Putamen (tissue), 1 donor: ENCODE results near the gene RPA3.
A peak's percentile ranks its signal among the peaks of the same experiment; 100 is the strongest.

Experiments
- DNase-seq: peaks from one replicate; pipeline ENCODE4 v3.0.0-alpha.2; 2016; ENCODE audit warnings: low spot score

Gene RPA3

GRCh38 chr7:7653593-7654187, 64.7 kb downstream of the RPA3 start:
- no peak for DNase-seq

DNA sequence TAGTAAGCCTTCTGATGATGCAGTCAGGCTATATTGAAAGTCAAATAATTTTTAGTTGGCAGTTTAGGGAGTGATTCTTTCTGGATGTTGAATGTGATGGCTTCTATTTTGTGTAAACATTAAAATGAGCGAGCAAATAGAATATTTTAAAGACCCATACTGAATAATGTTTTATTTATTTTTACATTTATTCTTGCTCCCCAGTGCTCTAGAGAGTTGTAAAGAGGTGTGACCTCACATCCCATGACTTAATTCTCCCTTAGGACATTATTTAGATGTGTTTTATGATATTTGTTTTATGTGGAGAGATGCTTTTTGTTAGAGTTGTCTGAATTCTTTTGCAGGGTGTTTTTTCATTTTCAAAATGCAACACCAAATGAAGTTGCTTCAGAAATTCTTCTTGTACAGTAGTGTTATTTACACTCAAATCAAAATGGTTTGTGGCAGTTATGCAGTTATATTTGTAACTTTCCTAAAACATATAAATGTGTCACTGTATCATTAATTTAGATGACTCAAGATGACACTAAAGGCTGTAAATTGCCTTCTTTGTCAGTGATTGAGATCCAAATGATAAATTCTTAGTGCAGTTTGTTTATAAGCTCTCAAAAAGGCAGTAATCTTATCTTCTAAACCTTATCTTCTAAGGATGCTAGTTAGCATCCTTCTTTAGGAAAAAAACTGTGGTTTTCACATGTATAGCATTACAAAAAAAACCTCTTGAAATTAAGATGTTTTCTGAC, 65.4 kb downstream of the RPA3 start:
- no peak for DNase-seq

GRCh38 chr7:7651479-7651878, 66.9 kb downstream of the RPA3 start:
- DNase-seq, result no peak

- no peak for DNase-seq
Measured at GRCh38 chr7:7650682-7651206, 67.7 kb downstream of the RPA3 start.

DNA sequence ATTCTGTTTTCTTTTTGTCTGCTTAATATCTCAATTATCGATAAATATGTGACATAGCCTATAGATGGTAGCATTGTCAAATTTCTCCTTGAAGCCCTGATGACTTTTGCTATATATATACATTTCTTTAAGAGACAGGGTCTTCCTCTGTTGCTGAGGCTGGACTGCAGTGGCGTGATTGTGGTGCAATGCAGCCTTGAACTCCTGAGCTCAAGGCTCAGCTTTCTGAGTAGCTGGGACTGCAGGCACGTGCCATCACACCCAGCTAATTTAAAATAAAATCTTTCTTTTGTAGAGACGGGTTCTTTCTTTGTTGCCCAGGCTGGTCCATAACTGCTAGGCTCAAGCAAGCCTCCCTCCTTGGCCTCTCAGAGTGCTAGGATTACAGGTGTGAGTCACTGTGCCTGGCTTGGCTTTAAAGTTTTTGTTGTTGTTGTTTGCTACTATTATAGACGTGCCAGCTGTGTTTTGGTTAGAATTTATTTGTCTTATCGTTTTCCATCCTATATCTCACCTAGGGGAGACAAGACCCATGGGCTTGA, 70.8 kb downstream of the RPA3 start:
- no peak for DNase-seq

- no peak for DNase-seq
Measured at GRCh38 chr7:7642081-7642480, 76.3 kb downstream of the RPA3 start.

- no peak for DNase-seq
Measured at GRCh38 chr7:7641129-7641663, 77.2 kb downstream of the RPA3 start.

DNA sequence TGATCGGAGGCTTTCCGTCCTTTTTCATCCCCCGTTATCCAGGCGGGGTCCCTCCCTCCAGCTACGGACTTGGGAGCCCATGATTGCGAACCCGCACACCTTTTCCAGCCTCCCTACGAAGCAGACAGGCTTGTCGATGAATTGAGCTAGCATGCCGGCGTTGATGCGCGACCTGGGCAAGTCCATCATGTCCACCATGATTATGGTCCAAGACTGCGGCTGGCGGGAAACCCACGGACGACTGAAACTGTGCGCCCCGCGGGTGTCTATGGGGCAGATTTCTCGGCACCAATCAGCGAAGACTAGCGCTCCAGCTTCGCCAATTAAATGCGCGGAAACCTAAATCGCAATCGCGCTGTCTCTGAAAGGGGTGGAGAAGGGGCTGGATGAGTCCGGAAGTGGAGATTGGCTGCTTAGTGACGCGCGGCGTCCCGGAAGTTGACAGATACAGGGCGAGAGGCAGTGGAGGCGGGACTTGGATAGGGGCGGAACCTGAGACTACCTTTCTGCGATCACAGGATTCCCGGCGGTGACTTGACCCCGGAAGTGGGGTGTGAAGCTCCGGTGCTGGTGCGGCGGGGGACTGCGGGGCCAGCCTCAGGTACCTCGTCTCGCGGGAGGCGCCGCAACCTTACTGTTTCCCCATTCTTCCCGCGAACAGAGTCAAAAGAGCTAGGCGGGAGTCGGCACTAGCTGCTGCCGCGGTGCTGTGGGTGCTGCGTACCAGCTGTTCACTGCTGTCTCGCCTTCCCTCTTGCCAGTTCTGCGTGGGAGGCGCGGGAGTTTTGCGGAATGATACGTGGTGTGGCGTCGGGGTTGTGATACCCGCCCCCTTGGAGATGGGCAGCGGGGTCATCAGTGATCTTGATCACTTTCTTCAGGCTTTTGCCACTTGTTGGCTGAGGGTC, 77.9 kb downstream of the RPA3 start, which contains the start of gene UMAD1:
TSS of gene UMAD1 (plus strand) at position 532 of the 908 bp plus-strand sequence. CDS start 32,620 bp downstream, outside the sequence.
- DNase-seq, result peak; percentile 99

- DNase-seq, result no peak
Measured at GRCh38 chr7:7639847-7640220, 78.6 kb downstream of the RPA3 start.

GRCh38 chr7:7639421-7639820, 79.0 kb downstream of the RPA3 start:
- peak; percentile 48 for DNase-seq

DNA sequence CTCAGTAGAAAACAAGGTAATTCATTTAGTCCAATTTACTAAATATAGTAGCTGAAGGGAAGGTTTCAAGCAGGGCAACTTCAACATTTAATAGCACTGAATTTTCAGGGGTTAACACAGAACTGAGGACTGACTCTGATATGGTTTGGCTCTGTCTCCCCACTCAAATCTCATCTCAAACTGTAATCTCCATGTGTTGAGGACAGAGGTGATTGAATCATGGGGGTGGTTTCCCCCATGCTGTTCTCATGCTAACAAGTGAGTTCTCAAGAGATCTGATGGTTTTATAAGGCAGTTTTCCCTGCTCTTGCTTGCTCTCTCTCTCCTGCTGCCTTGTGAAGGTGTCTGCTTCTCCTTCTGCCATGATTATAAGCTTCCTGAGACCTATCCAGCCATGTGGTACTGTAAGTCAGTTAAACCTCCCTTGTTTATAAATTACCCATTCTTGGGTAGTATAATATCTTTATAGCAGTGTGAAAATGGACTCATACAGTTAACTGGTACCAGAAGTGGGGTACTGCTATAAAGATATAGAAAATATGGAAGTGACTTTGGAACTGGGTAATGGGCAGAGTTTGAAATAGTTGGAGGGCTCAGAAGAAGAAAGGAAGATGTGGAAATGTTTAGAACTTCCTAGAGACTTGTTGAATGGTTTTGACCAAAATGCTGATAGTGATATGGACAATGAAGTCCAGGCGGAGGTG, 87.6 kb downstream of the RPA3 start:
- DNase-seq, result no peak

- DNase-seq, result no peak
Measured at GRCh38 chr7:7628476-7628875, 89.9 kb downstream of the RPA3 start.

GRCh38 chr7:7620644-7621210, 97.7 kb downstream of the RPA3 start:
- DNase-seq, result no peak

DNA sequence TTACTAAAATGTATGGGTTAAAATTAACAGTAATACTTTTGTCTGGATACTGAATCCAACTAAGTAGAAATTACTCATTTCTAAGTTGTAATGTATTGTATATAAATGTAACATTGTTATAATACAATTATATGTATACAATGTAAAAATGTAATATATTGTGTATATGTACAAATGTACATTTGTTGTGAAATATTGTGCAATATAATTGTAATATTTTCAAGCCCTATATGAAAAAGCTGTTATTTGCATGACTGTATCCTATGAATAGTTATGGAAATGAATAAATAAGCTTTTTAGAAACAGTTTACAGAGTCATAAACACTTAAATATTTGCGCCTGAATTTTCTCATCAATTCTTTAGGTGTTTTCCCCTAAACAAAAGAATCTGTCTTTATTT, 98.2 kb downstream of the RPA3 start:
- DNase-seq, result no peak

- no peak for DNase-seq
Measured at GRCh38 chr7:7618410-7618809, 100.0 kb downstream of the RPA3 start.

GRCh38 chr7:7617550-7617949, 100.9 kb downstream of the RPA3 start:
- DNase-seq, result no peak

- DNase-seq, result peak; percentile 40
Measured at GRCh38 chr7:7614018-7614741, 104.2 kb downstream of the RPA3 start.

DNA sequence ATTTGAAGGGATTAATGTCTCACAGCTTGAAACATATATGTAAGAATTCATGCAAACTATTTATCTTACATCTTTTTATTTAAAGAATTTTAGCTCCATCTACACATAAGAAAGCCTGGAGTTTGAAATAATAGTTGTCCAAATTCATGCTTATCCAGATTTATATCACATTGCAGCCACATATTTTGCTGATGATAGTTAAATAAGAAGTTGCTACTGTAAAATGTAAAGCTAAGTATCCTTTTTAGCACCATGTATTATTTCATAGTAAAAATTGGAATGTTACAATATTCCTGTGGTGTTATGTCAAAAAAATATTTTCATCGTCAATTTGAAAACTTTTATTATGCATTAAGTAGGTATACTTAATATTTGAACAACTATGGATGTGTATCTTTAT, 105.2 kb downstream of the RPA3 start:
- no peak for DNase-seq

DNA sequence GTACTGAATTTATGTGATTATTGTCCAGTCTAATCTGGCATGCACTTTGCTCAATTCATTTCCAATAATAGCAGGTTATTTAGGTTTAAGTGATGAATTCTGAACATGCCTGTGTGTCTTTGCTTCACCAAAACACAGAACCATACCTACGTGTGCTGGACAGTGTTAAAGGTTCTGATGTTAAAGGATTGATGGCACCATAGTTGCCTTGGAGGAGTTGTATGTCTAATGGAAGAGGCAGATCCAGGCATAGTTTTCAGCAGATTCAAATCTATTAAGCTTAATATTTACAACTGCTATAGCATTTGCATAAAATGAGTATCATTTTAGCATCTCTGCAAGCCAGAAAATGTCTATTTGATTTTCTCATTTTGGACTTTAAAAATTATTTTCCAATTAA, 105.9 kb downstream of the RPA3 start:
- no peak for DNase-seq

DNA sequence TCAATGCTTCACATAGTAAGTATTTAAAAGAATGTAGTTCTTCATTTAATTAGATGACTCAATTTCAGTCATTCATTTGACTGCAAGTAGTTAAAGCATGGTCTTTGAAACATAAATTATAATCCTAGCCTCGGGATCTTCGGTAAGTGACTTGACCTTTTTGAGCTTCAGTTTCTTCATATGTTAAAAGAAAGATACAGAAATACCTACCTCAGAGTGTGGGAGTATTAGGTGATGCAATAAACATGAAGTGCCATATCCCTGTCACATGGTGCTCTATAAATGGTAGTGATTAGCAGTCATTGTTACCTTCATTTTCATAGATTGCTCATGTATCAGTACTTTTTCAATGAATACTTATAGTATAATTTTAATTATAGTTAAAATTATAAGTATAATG, 109.1 kb downstream of the RPA3 start:
- no peak for DNase-seq
